ENCODE results near the gene PRSS53.

- TF ChIP-seq CTCF (conservative IDR thresholded peaks at IDR 0.05; ENCODE audit: low read length) (no peak), EZH2phosphoT487 (IDR thresholded peaks at IDR 0.05; ENCODE audit: borderline replicate concordance, low read depth, low read length) (no peak)
These were observed 38.4 kb upstream of the PRSS53 start for GRCh38 chr16:31127182-31127581.
